Measurements from ENCODE around the gene SELENOF. TPM values are rescaled to one million over a fixed set of nuclear protein-coding genes. Genes with fewer than 3 reads are reported as not detected.

The SELENOF gene
- total RNA-seq, 4 donors from 2014 or later = 84.0 to 216 (median 112) TPM

DNA sequence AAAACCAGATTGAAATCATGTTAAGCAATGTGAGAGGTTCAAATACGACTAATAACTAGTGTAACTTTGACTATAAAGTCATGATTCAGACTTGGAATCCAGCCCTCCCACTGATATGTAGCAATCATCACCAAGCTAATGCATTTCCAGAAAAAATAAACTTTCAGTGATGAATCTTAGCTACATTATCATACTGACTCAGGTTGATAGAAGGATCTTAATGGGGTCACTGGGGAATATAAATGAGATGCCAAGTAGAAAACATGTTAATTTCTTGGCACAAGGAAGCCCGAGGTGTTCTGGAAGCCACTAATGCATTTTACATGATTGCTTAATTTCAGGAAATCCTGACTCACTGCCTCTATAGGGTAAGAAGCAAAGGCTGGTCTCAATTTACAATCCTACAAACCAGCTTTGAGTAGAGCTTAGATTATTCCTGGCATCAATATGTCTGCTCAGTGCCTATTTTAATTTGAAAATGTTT lies 67.7 kb downstream of the SELENOF start:
- TF ChIP-seq, protein P1, sequence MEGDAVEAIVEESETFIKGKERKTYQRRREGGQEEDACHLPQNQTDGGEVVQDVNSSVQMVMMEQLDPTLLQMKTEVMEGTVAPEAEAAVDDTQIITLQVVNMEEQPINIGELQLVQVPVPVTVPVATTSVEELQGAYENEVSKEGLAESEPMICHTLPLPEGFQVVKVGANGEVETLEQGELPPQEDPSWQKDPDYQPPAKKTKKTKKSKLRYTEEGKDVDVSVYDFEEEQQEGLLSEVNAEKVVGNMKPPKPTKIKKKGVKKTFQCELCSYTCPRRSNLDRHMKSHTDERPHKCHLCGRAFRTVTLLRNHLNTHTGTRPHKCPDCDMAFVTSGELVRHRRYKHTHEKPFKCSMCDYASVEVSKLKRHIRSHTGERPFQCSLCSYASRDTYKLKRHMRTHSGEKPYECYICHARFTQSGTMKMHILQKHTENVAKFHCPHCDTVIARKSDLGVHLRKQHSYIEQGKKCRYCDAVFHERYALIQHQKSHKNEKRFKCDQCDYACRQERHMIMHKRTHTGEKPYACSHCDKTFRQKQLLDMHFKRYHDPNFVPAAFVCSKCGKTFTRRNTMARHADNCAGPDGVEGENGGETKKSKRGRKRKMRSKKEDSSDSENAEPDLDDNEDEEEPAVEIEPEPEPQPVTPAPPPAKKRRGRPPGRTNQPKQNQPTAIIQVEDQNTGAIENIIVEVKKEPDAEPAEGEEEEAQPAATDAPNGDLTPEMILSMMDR (IDR thresholded peaks at IDR 0.05; ENCODE audit: low read depth) = no peak

DNA sequence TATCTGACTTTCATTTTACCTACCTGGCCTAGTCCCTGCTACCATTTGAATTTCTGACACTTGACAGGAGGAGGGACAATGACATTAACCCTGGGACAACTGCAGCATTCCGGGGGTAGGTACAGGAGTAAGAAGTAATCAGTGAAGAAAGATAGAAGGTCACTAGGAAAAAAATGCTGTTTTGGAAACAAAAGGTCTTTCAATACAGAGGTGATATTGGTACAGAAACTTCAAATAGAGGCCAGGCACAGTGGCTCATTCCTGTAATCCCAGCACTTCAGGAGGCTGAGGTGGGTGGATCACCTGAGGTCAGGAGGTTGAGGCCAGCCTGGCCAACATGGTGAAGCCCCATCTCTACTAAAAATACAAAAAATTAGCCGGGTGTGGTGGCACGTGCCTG lies 68.4 kb downstream of the SELENOF start:
- TF ChIP-seq, protein P1 (IDR thresholded peaks at IDR 0.05; ENCODE audit: low read depth) = no peak

DNA sequence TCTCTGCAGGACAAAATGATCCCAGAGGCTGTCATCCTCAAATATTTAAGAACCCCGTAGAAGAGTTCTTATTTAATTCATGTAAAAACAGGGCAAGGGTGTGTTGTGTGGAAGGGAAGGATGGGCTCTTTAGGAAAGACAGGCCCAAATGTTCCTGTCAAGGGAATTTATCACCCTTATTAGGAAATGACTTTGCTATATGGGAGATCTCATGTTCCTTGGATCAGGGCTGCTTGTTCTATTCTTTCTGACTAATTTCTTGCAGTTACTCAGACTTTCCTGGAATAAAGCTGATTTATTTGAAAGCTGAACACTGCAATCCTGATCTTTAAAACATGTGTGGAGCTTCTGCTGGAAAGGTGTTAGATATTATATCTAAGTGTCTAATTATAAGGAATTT lies 72.8 kb downstream of the SELENOF start:
- TF ChIP-seq, protein P1 (IDR thresholded peaks at IDR 0.05; ENCODE audit: low read depth) = no peak

DNA sequence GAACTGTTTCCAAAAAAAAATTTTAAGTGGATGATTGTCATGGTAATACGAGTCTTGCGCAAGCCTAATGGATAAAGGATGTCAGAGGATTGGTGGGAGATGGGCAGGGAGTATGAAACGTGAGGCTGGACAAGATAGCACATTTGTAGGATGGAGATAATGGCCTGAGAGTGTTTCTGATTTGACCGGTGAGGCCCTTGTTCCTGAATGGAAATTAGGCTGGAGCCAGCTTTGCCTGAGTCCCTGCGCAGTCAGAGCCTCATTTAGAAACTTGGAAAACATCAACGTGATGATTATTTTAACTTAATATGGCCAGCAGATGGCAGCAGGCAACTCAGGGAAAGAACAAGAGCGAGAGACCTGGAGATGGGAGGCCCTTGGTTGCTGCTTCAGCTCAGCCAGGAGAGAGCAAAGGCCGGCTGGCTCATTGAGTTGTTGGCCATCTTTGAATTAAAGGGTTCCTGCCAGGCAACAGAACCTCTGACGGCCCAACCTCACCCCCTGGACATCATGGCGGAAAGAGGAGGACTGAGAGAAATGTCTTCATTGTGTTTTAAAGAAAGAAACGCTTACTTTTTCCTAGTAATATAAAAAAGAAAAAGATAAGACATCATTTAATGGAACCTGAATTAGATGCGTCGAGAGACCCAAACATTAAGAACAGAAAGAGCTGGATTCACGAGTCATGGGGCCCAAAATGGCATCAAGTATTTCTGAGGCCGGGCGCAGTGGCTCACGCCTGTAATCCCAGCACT lies 80.3 kb downstream of the SELENOF start:
- TF ChIP-seq, protein P1 (IDR thresholded peaks at IDR 0.05; ENCODE audit: low read depth) = no peak

DNA sequence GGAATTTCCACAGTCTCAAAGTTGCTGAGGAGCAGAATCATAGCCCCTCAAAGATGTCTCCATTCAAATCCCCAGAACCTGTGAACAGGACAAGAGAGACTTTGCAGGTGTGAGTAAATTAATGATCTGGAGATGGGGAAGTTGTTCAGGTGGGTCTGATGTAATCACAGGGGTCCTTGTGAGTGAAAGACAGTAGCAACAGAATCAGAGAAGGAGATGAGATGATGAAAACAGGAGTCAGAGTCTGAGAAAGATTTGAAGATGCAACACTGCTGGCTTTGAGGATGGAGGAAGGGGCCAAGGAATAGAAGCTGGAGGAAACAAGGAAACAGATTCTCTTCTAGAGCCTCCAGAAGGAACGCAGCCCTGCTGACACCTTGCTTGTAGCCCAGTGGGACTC lies 81.5 kb downstream of the SELENOF start:
- TF ChIP-seq, protein P1 (IDR thresholded peaks at IDR 0.05; ENCODE audit: low read depth) = no peak

DNA sequence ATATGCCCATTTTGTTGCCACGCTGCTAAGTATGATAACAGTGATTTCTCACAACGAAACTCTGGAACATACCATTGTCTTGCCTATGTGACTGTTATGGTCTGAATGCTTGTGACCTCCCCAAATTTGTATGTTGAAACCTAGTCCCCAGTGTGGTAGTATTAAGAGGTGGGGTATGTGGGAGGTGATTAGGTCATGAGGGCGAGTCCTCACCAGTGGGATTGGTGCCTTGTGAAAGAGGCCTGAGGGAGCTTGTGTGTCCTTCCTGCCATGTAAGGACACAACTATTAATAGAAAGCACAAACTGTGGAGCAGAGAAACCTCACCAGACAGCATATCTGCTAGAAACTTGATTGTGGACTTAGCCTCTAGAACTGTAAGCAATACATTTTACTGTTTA lies 84.6 kb downstream of the SELENOF start:
- TF ChIP-seq, protein P1 (IDR thresholded peaks at IDR 0.05; ENCODE audit: low read depth) = no peak

DNA sequence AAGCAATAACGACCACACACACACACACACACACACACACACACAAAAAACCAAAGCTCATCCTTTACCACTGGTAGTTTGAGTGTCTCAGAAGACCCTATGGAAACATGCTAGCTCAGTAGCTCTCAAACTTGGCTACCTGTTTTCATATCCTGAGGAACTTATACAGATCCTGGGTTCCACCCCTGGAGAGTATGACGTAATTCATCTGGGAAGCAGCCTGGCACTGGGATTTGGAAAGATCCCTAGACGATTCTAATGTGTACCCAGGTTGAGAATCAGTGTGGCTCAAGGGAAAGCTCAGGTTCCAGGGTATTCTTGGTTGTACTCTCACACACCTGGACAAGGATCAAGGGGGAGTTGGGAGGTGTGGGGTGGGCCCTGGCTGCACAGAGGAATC lies 85.9 kb downstream of the SELENOF start:
- TF ChIP-seq, protein P1 (IDR thresholded peaks at IDR 0.05; ENCODE audit: low read depth) = no peak

Data from subcutaneous adipose tissue (tissue), 4 donors.